ENCODE data around the gene GAK.

- TF ChIP-seq CTCF (IDR thresholded peaks at IDR 0.05): no peak
- TF ChIP-seq EP300 (IDR thresholded peaks at IDR 0.05): no peak
- no peak for TF ChIP-seq POLR2AphosphoS5 (IDR thresholded peaks at IDR 0.05)
- no peak for TF ChIP-seq POLR2A (IDR thresholded peaks at IDR 0.05)
Measured at GRCh38 chr4:871484-871883, 60.6 kb downstream of the GAK start.

All from gastroesophageal sphincter (tissue), 3 donors.